Measurements from ENCODE around the gene HM13. TPM values are rescaled to one million over a fixed set of nuclear protein-coding genes. Genes with fewer than 3 reads are reported as not detected.

Gene HM13
- total and polyA plus RNA-seq, 2 of the 13 experiments (the other 11 are each of a cell fraction or from before 2014, with no cell fraction given), result 118 to 243 TPM

GRCh38 chr20:31606804-31607639, 92.8 kb downstream of the HM13 start (continued):
- TF ChIP-seq HNRNPK (IDR thresholded peaks at IDR 0.05; ENCODE audit: low read depth, low read length, poor library complexity, severe bottlenecking) (peak; percentile 49), ZNF800 (CRISPR knock-in tag; IDR thresholded peaks at IDR 0.05) (no peak; the same call in 1 of the 2 replicates), ZNF317 (CRISPR knock-in tag; IDR thresholded peaks at IDR 0.05) (peak; percentile 92), KDM1A (CRISPR knock-in tag; IDR thresholded peaks at IDR 0.05) (peak; percentile 85), ZNF510 (CRISPR knock-in tag; IDR thresholded peaks at IDR 0.05; ENCODE audit: low read depth) (no peak), TOPORS (CRISPR knock-in tag; IDR thresholded peaks at IDR 0.05) (no peak), TEF (CRISPR knock-in tag; IDR thresholded peaks at IDR 0.05) (no peak), MED13 (CRISPR knock-in tag; IDR thresholded peaks at IDR 0.05) (peak; percentile 84), ZNF143 (CRISPR knock-in tag; IDR thresholded peaks at IDR 0.05) (peak; percentile 54; the same call in 1 of the 2 replicates), HNF1B (CRISPR knock-in tag; IDR thresholded peaks at IDR 0.05) (peak; percentile 92), YY1 (IDR thresholded peaks at IDR 0.05; ENCODE audit: insufficient read depth, insufficient replicate concordance, low read depth, low read length) (peak; percentile 51), ZFP82 (CRISPR knock-in tag; IDR thresholded peaks at IDR 0.05; ENCODE audit: borderline replicate concordance) (peak; percentile 85; the same call in 1 of the 2 replicates), RXRA (CRISPR knock-in tag; IDR thresholded peaks at IDR 0.05) (peak; percentile 85), ZNF761 (CRISPR knock-in tag; conservative IDR thresholded peaks at IDR 0.05) (peak; percentile 57; the same call in 1 of the 2 replicates)
- TF ChIP-seq, protein P1, sequence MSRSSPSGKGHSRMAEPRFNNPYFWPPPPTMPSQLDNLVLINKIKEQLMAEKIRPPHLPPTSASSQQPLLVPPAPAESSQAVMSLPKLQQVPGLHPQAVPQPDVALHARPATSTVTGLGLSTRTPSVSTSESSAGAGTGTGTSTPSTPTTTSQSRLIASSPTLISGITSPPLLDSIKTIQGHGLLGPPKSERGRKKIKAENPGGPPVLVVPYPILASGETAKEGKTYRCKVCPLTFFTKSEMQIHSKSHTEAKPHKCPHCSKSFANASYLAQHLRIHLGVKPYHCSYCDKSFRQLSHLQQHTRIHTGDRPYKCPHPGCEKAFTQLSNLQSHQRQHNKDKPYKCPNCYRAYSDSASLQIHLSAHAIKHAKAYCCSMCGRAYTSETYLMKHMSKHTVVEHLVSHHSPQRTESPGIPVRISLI (CRISPR knock-in tag; IDR thresholded peaks at IDR 0.05; ENCODE audit: borderline replicate concordance), result peak; percentile 51; the same call in 1 of the 2 replicates
- TF ChIP-seq, protein P2, sequence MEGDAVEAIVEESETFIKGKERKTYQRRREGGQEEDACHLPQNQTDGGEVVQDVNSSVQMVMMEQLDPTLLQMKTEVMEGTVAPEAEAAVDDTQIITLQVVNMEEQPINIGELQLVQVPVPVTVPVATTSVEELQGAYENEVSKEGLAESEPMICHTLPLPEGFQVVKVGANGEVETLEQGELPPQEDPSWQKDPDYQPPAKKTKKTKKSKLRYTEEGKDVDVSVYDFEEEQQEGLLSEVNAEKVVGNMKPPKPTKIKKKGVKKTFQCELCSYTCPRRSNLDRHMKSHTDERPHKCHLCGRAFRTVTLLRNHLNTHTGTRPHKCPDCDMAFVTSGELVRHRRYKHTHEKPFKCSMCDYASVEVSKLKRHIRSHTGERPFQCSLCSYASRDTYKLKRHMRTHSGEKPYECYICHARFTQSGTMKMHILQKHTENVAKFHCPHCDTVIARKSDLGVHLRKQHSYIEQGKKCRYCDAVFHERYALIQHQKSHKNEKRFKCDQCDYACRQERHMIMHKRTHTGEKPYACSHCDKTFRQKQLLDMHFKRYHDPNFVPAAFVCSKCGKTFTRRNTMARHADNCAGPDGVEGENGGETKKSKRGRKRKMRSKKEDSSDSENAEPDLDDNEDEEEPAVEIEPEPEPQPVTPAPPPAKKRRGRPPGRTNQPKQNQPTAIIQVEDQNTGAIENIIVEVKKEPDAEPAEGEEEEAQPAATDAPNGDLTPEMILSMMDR (CRISPR knock-in tag; IDR thresholded peaks at IDR 0.05), result 0 out of 2 replicates have a peak, but pooled peaks have one; percentile 20
- TF ChIP-seq, protein P3, sequence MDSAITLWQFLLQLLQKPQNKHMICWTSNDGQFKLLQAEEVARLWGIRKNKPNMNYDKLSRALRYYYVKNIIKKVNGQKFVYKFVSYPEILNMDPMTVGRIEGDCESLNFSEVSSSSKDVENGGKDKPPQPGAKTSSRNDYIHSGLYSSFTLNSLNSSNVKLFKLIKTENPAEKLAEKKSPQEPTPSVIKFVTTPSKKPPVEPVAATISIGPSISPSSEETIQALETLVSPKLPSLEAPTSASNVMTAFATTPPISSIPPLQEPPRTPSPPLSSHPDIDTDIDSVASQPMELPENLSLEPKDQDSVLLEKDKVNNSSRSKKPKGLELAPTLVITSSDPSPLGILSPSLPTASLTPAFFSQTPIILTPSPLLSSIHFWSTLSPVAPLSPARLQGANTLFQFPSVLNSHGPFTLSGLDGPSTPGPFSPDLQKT (CRISPR knock-in tag; IDR thresholded peaks at IDR 0.05; ENCODE audit: borderline replicate concordance), result peak; percentile 88; the same call in 1 of the 2 replicates

Data from HepG2 (cell line).